Endothelial cell (in vitro differentiated cells): ENCODE results near the gene ABLIM1. TPM values are rescaled to one million over a fixed set of nuclear protein-coding genes. Genes with fewer than 3 reads are reported as not detected.

Experiments
- DNase-seq: peaks from one replicate; pipeline ENCODE4 v3.0.0; 2021; ENCODE audit warnings: low spot score
- H3K27ac Mint-ChIP-seq: one replicate; pipeline ENCODE4 v1.8.0; 2021; ENCODE audit warnings: mixed read lengths, inconsistent platforms; ENCODE audit not compliant: unreplicated experiment
- H3K27me3 Mint-ChIP-seq: one replicate; pipeline ENCODE4 v1.8.0; 2021; ENCODE audit warnings: mild to moderate bottlenecking, moderate library complexity, mixed read lengths, inconsistent platforms; ENCODE audit not compliant: unreplicated experiment
- H3K36me3 Mint-ChIP-seq: one replicate; pipeline ENCODE4 v1.8.0; 2021; ENCODE audit warnings: mild to moderate bottlenecking, low read depth, mixed read lengths, inconsistent platforms; ENCODE audit not compliant: unreplicated experiment
- H3K4me1 Mint-ChIP-seq: one replicate; pipeline ENCODE4 v1.8.0; 2021; ENCODE audit warnings: mild to moderate bottlenecking, mixed read lengths, inconsistent platforms; ENCODE audit not compliant: unreplicated experiment
- H3K4me3 Mint-ChIP-seq: one replicate; pipeline ENCODE4 v1.8.0; 2021; ENCODE audit warnings: mild to moderate bottlenecking, mixed read lengths, inconsistent platforms; ENCODE audit not compliant: unreplicated experiment
- H3K9me3 Mint-ChIP-seq: one replicate; pipeline ENCODE4 v1.8.0; 2021; ENCODE audit warnings: mixed read lengths, inconsistent platforms; ENCODE audit not compliant: unreplicated experiment
- CTCF ChIP-seq: fragments of 200-600 bp; sonication (generic); IDR thresholded peaks from one replicate; pipeline ENCODE4 v1.5.0; 2021; ENCODE audit warnings: antibody characterized with exemption; ENCODE audit not compliant: unreplicated experiment
- total RNA-seq: library from RNA; stranded (reverse); fragmentation: NEBNext Ultra II Directional; extraction: Animal tissue kit (Norgen Biotek cat#: 25700); gene quantifications from one replicate; pipeline ENCODE4 v1.2.1, GENCODE V29; 2021; ENCODE audit not compliant: unreplicated experiment

ABLIM1 gene
- total RNA-seq, 1 donor from 2014 or later, result 55.9 TPM

GRCh38 chr10:114560144-114560543 is 97.9 kb downstream of the ABLIM1 start:
- H3K36me3 Mint-ChIP-seq, result peaks cover 12% of the 10 kb centered on the region
- TF ChIP-seq CTCF, result no peak
- no peak overlapping the region for H3K4me3 Mint-ChIP-seq
- H3K27ac Mint-ChIP-seq, result no peak overlapping the region
- no peak for DNase-seq
- no peaks in the 10 kb centered on the region for H3K4me1 Mint-ChIP-seq
- no peaks in the 10 kb centered on the region for H3K27me3 Mint-ChIP-seq
- H3K9me3 Mint-ChIP-seq, result peaks cover 7% of the 10 kb centered on the region

- Mint-ChIP-seq H3K4me3 (peak overlapping the region; percentile 21), H3K36me3 (peaks cover 12% of the 10 kb centered on the region), H3K9me3 (peaks cover 7% of the 10 kb centered on the region), H3K27me3 (no peaks in the 10 kb centered on the region), H3K27ac (no peak overlapping the region), H3K4me1 (no peaks in the 10 kb centered on the region)
- no peak for DNase-seq
- TF ChIP-seq CTCF, result no peak
Measured at GRCh38 chr10:114559636-114560035, 98.4 kb downstream of the ABLIM1 start.

- TF ChIP-seq CTCF, result no peak
- Mint-ChIP-seq H3K27me3 (no peaks in the 10 kb centered on the region), H3K36me3 (peaks cover 12% of the 10 kb centered on the region), H3K27ac (no peak overlapping the region), H3K4me3 (no peak overlapping the region), H3K9me3 (peaks cover 7% of the 10 kb centered on the region), H3K4me1 (no peaks in the 10 kb centered on the region)
- no peak for DNase-seq
Measured at GRCh38 chr10:114557854-114558253, 100.2 kb downstream of the ABLIM1 start.

GRCh38 chr10:114556236-114557122 is 101.6 kb downstream of the ABLIM1 start:
- Mint-ChIP-seq H3K36me3 (peaks cover 12% of the 10 kb centered on the region), H3K4me1 (no peaks in the 10 kb centered on the region), H3K4me3 (no peak overlapping the region), H3K9me3 (peaks cover 7% of the 10 kb centered on the region), H3K27ac (no peak overlapping the region), H3K27me3 (no peaks in the 10 kb centered on the region)
- no peak for TF ChIP-seq CTCF
- no peak for DNase-seq

- no peak for DNase-seq
- no peak for TF ChIP-seq CTCF
- peaks cover 9% of the 10 kb centered on the region for H3K36me3 Mint-ChIP-seq
- H3K27me3 Mint-ChIP-seq, result no peaks in the 10 kb centered on the region
- H3K27ac Mint-ChIP-seq, result no peak overlapping the region
- peaks cover 7% of the 10 kb centered on the region for H3K9me3 Mint-ChIP-seq
- H3K4me1 Mint-ChIP-seq, result no peaks in the 10 kb centered on the region
- H3K4me3 Mint-ChIP-seq, result no peak overlapping the region
Measured at GRCh38 chr10:114553436-114553835, 104.6 kb downstream of the ABLIM1 start.
